SK-N-MC (cell line): ENCODE measurements around the gene FOXP4.

Source experiments
- DNase-seq: peaks from one replicate; pipeline ENCODE4 v3.0.0-alpha.2; 2011; ENCODE audit warnings: low read depth, low spot score
- H3K27ac ChIP-seq: fragments of 200-600 bp; sonication (generic); 2 replicates; pipeline ENCODE4 v1.5.1; 2016; ENCODE audit warnings: mixed run types
- H3K36me3 ChIP-seq: fragments of 200-600 bp; sonication (generic); 2 replicates; pipeline ENCODE4 v1.6.1; 2017; ENCODE audit warnings: antibody characterized with exemption, low read length, mixed read lengths; ENCODE audit not compliant: insufficient read depth
- H3K4me3 ChIP-seq: fragments of 200-600 bp; sonication (generic); 2 replicates; pipeline ENCODE4 v1.5.1; 2016
- H3K9ac ChIP-seq: fragments of 200-600 bp; sonication (generic); 2 replicates; pipeline ENCODE4 v1.8.0; 2017; ENCODE audit warnings: mixed run types, mixed read lengths; ENCODE audit not compliant: insufficient read length
- H3K9me3 ChIP-seq: fragments of 200-600 bp; sonication (generic); 2 replicates; pipeline ENCODE4 v1.6.1; 2017; ENCODE audit warnings: low read depth, mild to moderate bottlenecking, antibody characterized with exemption, low read length, moderate library complexity, mixed read lengths
- EZH2 ChIP-seq: fragments of 200-600 bp; sonication (generic); IDR thresholded peaks from one replicate; pipeline ENCODE4 v1.6.1; 2017; ENCODE audit warnings: antibody characterized with exemption
- FOXP2 ChIP-seq: optimal IDR thresholded peaks from 2 replicates; pipeline ENCODE3; 2011; ENCODE audit warnings: mild to moderate bottlenecking, moderate library complexity; ENCODE audit not compliant: insufficient read depth; ENCODE audit errors: extremely low read length, control extremely low read depth
- POLR2AphosphoS5 ChIP-seq: IDR thresholded peaks from 2 replicates; pipeline ENCODE4 v1.6.1; 2012; ENCODE audit warnings: mild to moderate bottlenecking, low read depth, low read length, borderline replicate concordance

Gene FOXP4

DNA sequence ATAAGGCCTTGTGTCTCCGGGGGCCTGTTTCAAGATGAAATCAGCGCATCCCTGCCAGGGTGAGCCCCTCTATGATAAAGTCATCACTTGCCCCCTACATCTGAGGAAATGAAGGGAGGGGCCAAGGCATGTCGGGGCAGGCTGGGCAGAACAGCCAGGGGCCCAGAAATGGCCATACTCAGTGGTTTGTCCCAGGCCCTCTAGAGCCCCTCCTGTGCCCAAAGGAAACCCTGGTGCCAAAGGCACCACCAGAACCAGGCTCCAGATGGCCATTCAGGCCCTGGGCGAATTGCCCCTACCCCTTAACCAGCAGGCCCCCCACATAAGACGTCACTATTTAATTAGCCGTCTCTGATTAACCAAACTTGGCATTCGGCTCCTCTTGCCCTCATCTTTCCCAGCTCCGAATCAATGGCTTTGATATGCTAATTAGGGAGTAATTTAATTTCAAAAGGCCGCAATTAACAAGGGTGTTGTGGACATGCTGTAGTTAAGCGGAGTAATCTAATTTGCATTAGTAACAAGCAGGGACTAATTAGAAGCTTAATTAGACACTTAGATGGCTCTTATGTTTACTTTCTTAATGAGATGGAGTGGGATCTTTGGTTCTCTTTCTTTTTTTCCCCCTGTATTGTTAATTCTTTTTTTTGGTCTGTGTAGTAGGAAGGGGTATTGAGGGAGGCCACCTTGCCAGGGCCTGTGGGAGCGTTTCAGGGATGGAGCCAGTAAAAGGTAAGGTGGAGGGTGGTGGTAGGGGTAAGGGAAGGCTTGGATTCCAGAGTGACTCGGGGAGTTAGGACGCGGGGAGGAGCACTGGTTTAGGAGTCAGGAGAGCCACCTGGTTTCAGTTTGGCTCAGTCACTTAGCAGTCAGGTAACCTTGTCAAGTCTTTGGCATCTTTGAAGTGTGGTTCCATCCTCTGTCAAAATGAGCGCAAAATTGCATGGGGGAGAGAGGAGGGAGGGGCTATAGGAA lies 9.4 kb downstream of the FOXP4 start:
- no peak for DNase-seq

DNA sequence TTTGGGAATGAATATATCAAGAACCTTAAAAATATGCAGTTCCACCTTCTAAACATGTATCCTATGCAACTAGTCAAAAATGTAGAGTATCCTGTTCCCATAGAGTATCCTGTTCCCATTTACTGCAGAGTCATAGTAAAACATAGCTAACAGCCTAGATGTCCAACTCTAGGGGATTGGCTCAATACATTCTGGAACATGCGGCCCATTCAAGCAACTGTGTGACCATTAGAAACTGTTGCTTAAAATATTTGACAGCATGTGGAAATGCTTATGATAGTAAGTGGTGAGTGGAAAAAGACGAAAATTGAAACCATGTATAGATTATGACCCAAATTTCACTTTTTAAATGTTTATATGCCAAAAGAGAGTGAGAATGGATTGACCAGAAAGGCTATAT lies 11.2 kb downstream of the FOXP4 start:
- no peak for TF ChIP-seq FOXP2
- no peak for TF ChIP-seq EZH2
- no peak for TF ChIP-seq POLR2AphosphoS5
- Histone ChIP-seq H3K9me3 (no peaks in the 10 kb centered on the region), H3K9ac (no peak overlapping the region), H3K4me3 (no peak overlapping the region), H3K27ac (no peak overlapping the region; the same call in 1 of the 2 replicates), H3K36me3 (no peaks in the 10 kb centered on the region)
- DNase-seq = no peak

More for the DNA sequence above, 9.4 kb downstream of the FOXP4 start:
- H3K9ac ChIP-seq = no peak overlapping the region
- H3K27ac ChIP-seq = no peak overlapping the region
- H3K9me3 ChIP-seq = no peaks in the 10 kb centered on the region
- H3K36me3 ChIP-seq = peaks cover 8% of the 10 kb centered on the region; the same call in 1 of the 2 replicates
- no peak overlapping the region for H3K4me3 ChIP-seq
- TF ChIP-seq POLR2AphosphoS5 (no peak), FOXP2 (no peak), EZH2 (no peak)

DNA sequence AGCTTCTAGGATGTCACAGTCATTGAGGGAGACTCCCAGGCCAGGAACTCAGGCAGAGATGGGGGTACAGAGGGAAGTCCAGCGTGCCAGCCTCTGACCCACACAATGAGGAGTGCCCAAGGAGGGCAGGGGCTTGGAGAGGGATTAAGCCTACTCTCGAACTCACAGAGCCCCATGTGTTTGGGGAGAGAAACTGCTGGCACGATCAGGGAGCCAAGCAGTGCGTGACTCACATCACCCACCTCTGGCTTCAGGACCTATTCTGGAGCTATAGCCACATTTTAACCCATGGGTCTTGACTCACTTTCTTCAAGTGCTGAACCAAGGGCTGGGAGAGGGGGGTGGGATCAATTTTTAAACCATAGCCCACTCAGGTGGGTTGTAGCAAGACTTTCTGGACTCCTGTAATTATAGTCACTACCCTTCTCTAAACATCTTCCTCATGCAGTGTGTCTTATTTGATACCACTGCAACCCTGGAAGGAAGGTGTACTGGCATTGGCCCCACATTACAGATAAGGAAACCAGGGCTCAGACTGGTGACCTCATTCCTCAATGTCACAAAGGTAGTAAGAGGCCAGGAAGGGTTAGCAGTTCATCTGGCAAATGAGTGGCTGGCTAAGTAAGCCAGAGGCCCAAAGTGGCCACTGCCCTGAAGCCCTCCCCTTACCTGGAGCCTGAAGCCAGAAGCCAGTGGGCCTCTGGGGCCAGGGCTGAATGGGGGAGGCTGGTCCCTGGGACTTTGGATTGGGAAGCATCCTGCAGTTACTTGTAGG lies 12.0 kb downstream of the FOXP4 start:
- no peak for DNase-seq
- Histone ChIP-seq H3K27ac (no peak overlapping the region), H3K9ac (no peak overlapping the region), H3K4me3 (no peak overlapping the region), H3K9me3 (no peaks in the 10 kb centered on the region), H3K36me3 (no peaks in the 10 kb centered on the region)
- TF ChIP-seq EZH2 (no peak), FOXP2 (no peak), POLR2AphosphoS5 (no peak)

DNA sequence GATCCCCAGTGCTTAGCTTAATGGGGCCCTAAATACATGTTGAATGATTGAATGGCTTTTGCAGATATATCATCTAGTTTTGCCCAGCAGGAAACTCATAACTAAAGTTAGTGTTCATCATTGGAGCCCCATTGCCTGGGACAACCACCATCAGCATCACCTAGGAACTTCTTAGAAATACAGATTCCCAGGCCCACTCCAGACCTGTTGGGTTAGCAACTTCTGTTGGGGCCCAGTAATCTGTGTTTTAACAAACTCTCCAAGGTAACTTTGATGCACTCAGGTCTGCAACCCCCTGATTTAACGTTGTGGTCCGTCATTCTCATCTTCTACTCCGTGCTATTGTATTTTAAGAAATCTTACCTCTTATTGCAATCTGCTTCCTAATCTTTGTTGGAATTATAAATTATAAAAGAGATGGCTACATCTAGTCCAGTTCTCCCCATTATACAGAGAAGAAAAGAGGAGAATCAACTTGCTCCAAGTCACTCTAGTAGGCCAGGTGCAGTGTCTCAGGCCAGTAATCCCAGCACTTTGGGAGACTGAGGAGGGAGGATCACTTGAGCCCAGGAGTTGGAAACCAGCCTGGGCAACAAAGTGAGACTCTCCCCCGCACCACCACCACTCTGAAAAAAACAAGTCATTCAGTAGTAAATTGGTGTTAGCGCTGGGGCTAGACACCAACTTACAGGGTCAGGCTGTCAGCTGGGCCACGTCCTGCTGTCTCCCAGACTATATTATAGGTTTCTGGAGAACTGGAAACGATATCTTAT lies 13.7 kb downstream of the FOXP4 start:
- no peak overlapping the region for H3K9ac ChIP-seq
- TF ChIP-seq EZH2 = no peak
- no peak for TF ChIP-seq FOXP2
- no peak for TF ChIP-seq POLR2AphosphoS5
- no peaks in the 10 kb centered on the region for H3K9me3 ChIP-seq
- H3K36me3 ChIP-seq = no peaks in the 10 kb centered on the region
- no peak overlapping the region for H3K27ac ChIP-seq
- H3K4me3 ChIP-seq = no peak overlapping the region
- DNase-seq = no peak

DNA sequence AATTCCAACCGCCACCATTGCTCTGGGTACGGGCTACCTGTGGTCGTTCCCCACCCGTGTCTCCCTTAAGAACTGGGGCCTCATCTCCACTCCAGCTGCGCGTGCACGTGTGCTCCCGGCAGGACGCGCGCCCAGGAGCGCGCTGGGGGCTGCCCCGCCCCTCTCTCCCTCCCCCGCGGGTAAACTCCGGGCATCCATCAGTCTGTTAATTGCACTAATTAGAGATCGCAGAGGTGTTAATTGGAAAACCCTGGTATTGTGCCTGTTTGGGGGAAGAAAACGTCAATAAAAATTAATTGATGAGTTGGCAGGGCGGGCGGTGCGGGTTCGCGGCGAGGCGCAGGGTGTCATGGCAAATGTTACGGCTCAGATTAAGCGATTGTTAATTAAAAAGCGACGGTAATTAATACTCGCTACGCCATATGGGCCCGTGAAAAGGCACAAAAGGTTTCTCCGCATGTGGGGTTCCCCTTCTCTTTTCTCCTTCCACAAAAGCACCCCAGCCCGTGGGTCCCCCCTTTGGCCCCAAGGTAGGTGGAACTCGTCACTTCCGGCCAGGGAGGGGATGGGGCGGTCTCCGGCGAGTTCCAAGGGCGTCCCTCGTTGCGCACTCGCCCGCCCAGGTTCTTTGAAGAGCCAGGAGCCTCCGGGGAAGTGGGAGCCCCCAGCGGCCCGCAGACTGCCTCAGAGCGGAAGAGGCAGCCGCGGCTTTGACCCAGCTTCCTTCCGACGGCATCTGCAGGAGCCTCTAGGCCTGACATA lies 14.4 kb downstream of the FOXP4 start:
- H3K36me3 ChIP-seq = peaks cover 3% of the 10 kb centered on the region; the same call in 1 of the 2 replicates
- DNase-seq = no peak
- H3K27ac ChIP-seq = no peak overlapping the region
- TF ChIP-seq EZH2 (no peak), FOXP2 (no peak), POLR2AphosphoS5 (peak; percentile 46)
- H3K9ac ChIP-seq = no peak overlapping the region
- no peaks in the 10 kb centered on the region for H3K9me3 ChIP-seq
- no peak overlapping the region for H3K4me3 ChIP-seq

DNA sequence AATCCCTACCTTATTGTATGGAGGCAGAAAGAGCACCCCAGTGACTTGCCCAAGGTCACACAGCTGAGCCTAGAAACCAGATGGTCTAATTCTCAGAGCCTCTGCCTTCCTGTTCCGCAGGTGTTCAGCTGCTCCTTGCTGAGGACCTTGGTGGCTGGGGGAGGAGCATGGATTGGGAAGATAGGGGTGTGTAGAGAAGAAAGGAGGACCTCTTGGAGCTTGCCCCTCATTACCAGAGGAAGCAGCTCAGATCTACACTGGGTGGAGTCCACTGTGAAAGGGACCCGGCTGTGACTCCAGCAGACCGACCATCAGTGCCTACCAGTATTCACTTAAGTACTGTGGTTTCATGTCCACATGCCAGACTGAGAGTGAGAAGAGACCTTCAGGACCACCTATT lies 15.2 kb downstream of the FOXP4 start:
- TF ChIP-seq FOXP2 = no peak
- TF ChIP-seq EZH2 = no peak
- TF ChIP-seq POLR2AphosphoS5 = no peak
- H3K9me3 ChIP-seq = no peaks in the 10 kb centered on the region
- DNase-seq = no peak
- peaks cover 11% of the 10 kb centered on the region; the same call in 1 of the 2 replicates for H3K36me3 ChIP-seq
- peak overlapping the region; percentile 59; the same call in 1 of the 2 replicates for H3K4me3 ChIP-seq
- peak overlapping the region; percentile 72 for H3K27ac ChIP-seq
- no peak overlapping the region for H3K9ac ChIP-seq
